Measurements from ENCODE around the gene RASA3.
"Not testable (repeated sequence)": the region's sequence is repeated elsewhere in the genome, so short reads cannot be mapped to it uniquely, and the experiment has no call there.

Gene RASA3, protein sequence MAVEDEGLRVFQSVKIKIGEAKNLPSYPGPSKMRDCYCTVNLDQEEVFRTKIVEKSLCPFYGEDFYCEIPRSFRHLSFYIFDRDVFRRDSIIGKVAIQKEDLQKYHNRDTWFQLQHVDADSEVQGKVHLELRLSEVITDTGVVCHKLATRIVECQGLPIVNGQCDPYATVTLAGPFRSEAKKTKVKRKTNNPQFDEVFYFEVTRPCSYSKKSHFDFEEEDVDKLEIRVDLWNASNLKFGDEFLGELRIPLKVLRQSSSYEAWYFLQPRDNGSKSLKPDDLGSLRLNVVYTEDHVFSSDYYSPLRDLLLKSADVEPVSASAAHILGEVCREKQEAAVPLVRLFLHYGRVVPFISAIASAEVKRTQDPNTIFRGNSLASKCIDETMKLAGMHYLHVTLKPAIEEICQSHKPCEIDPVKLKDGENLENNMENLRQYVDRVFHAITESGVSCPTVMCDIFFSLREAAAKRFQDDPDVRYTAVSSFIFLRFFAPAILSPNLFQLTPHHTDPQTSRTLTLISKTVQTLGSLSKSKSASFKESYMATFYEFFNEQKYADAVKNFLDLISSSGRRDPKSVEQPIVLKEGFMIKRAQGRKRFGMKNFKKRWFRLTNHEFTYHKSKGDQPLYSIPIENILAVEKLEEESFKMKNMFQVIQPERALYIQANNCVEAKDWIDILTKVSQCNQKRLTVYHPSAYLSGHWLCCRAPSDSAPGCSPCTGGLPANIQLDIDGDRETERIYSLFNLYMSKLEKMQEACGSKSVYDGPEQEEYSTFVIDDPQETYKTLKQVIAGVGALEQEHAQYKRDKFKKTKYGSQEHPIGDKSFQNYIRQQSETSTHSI

DNA sequence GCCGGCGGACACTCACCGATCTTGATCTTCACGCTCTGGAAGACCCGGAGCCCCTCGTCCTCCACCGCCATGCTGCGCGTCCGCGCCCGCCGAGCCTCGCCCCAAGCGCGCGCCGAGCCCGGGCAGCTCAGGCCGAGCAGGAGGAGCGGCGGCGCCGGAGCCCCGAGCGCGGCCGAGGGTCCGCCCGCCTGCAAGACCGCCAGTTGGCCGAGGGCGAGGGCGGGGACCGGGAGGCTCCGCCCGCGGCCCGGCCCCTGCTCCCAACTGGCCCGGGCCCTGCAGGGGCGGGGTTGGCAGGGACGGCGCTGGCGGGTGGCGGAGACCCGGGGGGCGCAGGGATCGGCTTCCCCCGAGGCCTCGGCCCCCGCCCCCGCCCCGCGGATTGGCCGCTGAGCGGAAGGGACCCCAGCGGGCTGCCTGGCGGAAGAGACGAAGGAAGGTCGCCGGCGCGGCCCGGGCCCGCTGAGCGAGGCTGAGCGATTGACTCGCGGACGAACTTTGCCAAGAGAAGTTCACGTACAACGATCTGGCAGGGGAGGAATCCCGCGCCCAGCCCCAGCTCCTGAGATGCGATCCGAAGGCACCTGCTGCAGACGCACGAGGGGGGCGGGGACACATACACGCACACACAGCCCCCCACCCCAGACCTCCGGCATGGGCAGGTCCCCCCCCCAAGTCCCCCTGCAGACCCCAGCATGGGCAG, at the start of gene RASA3:
TSS of gene RASA3 (minus strand) at position 205 of the 703 bp plus-strand sequence. CDS start at position 71, 134 bp downstream.
- peak; percentile 58 for DNase-seq (ENCODE audit: low spot score)

DNA sequence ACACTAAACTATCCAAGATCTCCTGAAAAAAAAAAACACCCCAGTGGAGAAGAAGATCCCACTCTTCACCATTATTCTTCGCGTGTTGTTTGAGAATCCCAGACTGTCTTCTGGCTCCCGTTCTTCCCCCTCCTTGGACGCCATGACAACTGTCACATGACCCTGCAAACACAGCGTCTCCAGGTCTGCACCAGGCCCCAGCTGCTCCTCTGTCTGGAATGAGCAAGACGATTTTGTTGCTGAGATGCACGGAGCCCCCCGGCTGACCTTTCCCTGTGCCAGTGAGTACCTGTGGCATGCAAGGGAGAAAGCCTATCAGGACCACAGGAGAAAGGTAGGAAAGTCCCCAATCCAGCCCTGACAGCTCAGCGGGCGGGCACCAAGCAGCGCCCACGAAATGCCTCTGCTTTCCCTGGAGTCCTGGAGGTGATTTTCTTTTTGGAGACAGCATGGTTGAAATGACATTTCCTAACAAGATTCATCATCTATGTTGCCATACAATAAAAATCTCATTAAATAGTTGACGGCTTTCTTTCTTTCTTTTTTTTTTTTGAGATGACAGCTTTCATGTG, 46.8 kb upstream of the RASA3 start, which contains the start of gene CFAP97D2:
TSS of gene CFAP97D2 (plus strand) at position 171 of the 572 bp plus-strand sequence. CDS start at position 245, 74 bp downstream.
- DNase-seq (ENCODE audit: low spot score) = no peak

DNA sequence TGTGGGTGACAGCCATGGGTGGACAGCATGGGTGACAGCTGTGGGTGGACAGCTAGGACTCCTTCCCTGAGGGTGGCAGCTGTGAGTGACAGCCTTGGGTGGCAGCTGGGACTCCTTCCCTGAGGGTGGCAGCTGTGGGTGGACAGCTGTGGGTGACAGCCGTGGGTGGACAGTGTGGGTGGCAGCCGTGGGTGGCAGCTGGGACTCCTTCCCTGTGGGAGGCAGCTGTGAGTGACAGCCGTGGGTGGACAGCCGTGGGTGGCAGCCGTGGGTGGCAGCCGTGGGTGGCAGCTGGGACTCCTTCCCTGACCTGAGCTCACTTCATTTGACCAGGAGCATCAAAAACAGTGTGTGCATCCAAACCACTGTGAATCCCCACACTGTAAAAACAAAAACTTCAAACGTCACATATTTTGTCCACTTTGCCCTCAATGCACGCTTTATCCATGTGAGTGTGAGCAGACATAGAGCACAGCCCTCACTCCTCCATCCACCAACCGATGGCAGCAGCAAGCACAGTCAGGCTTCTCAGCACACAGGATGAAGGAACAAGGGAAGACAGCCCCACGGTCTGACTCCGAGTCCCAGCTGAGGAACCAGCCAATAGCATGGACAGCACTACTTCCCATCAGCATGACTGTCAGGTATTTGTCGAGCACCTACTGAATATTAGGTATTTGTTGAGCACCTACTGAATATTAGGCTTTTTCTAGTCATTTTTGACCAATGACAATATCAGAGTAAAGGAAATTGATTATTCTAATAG, 45.0 kb upstream of the RASA3 start:
- no peak for DNase-seq (ENCODE audit: low spot score)

DNA sequence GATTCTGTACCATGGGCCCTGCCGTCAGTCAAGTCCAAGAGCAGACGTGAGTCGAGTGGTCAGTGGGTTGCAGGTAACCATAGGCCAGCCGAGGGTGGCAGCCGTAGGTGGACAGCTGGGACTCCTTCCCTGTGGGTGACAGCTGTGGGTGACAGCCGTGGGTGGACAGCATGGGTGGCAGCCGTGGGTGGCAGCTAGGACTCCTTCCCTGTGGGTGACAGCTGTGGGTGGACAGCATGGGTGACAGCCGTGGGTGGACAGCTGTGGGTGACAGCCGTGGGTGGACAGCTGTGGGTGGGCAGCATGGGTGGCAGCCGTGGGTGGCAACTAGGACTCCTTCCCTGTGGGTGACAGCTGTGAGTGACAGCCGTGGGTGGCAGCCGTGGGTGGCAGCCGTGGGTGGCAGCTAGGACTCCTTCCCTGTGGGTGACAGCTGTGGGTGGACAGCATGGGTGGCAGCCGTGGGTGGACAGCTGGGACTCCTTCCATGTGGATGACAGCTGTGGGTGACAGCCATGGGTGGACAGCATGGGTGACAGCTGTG, 44.0 kb upstream of the RASA3 start:
- DNase-seq (ENCODE audit: low spot score) = not testable (repeated sequence)

DNA sequence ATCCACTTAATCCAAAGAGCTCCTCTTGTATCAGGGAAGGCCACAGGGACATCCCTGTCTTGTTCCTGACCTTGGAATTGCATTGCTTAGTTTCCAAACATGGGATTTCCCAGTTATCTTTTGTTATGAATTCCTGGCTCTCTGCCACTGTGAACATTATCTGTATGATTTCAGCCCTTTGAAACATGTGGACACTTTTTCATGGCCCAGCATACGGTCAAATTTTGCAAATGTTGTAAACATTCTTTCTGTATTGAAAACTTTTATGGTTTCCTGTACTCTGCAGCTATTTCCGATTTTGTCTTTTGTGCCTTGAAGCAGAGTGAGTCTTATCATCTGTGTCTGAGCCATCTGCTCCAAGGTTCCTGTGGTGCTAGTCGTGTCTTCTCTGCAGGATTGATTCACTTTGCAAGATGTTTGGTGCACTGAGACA, 42.1 kb upstream of the RASA3 start:
- no peak for DNase-seq (ENCODE audit: low spot score)

DNA sequence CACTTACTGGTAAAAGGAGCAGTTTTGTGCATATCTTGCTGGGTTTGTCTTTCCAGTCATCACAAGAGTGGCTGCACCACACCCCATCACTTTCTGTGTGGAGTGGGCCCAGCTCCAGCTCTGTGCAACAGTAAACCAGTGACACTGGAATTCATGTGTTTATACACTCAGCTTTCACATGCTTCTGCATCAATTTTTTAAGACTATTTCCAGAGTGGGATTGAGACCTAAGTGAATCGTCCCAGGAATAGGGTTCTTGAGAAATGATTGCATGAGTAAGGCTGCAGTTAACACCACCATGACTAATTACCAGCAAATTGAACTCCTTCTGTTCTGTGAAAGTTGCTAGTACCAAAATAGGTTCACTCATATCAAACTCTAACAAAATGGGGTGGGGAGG, 41.3 kb upstream of the RASA3 start:
- no peak for DNase-seq (ENCODE audit: low spot score)

DNA sequence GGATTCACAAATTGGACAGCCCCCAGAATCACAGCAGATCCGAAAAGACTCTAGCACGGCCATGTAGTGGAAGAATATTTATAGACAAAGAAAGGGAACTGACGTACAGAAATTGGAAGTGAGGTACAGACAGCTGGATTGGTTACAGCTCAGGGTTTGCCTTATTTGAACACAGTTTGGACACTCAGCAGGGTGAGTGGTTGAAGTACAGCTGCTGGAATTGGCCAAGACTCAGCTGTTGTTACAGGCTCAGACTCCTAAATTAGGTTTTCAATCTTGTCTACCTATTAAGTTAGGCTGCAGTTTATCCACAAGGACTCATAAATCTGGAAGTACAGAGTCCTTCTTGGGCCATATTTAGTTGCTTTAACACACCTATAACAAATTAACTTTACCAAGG, 40.8 kb upstream of the RASA3 start:
- DNase-seq (ENCODE audit: low spot score) = no peak

DNA sequence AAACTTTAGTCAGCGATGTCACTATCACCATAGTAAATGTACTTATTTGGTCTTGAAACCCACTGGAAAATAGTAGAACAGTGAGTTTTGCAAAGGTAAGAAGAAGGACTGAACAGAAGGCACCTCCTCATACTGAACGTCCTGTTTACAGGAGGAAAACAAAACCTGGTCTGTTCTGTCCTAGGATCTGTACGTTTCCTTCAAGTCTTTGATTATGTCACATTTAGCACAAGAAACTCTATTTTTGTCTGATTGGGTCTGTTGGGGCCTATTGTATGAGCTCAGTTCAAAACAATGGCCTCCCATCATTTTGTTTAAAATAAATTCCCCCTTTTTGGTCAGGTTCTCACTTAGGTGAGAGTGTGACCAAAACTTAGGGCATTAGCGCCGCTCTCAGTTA, 35.5 kb upstream of the RASA3 start:
- DNase-seq (ENCODE audit: low spot score) = no peak

DNA sequence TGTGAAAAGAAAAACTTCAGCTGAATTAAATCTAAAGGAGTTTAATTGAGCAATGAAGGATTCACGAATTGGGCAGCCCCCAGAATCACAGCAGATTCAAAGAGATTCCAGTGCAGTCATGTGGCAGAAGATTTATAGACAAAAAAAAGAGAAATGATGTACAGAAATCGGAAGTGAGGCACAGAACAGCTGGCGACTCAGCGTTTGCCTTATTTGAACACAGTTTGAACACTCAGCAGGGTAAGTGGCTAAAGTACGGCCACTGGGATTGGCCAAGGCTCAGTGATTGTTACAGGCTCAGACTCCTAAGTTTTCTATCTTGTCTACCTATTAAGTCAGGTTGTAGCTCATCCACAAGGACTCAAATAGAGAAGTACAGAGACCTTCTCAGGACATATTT, 35.0 kb upstream of the RASA3 start:
- no peak for DNase-seq (ENCODE audit: low spot score)

DNA sequence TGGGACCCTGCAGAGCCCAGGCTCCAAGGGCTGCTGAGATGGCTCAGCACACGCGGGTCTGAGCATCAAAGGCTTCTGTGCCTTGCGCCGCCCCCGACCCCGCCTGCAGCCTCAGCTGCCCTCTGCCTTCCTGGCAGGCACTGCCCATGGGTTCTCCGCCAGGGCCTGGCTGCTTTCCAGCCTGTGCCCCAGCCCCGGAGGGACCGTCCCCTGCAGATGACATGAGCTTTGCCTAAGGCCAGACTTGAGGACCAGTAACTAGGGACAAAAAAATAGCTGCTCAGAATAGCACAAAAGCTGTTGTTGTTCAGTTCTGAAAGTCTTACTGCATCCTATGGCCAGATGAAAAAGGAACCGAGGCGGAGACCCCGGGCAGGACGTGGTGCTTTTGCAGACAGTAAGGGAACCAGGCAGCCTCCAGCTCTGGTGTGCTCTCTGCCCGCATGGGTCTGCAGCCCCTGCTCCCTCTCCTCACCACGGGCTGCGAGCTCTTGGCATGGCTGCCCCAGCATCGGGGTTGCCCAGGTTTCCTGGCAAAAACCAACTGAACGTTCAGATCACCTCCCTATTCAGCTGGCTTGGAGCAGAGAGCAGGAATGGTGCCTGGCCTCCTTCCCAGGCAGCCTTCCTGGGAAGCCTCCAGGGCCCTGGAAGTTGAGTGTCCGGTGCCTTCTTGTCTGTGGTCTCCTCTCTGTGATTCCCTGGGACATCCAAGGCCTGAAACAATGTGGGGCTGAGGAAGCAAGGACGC, 34.1 kb upstream of the RASA3 start:
- DNase-seq (ENCODE audit: low spot score) = no peak

DNA sequence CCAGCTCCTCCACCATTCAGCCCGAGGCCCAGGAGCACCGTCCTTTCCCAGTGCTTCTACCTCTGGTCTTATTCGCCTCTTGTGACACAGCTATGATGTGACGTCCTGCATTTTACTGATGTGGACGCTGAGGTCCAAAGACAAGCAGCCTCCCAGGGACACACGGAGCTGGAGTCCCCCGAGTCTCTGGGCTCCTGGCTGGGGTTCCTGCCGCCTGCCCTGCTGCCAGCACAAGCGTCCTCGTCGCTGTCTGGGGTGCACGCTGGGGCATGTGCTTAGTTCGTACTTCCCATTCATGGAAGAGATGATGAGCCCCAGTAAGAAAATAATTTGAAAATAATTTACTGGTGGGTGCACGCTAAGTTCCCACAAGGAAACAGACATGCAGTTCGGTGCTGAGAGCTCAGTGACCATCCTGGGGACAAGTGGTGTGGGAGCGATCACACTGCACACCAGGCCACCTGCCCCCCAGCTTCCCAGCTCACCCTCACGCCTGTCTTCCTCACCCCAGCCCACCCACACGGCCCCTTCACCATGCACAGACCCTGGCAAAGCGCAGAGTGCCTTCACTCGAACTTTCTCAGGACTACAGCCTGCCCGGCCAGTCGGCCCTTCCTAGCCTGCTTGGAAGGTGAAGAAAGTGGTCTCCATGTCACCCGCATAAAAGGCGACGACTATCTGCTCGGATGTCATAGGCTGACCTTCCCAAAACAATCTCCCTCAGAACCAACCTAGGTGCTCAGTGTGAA, 32.4 kb upstream of the RASA3 start:
- no peak for DNase-seq (ENCODE audit: low spot score)

DNA sequence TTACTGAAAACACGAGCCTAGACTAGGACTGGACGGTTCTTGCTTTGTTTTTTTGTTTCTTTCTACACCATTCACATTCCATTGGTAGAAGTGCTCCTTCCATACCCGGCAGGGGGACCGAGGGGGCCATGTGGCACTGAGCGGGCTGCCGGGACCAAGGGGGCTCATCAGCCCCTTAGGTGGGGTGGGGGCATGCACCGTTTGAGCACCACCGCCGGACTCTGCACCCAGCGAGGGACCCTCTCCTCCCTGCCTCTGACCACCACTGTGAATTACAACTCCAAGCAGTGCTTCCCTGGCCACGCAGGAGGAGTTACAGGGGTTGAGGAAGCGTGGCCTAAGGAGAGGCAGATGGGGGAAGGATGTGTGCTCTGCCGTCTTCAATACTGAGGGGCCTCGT, 31.6 kb upstream of the RASA3 start:
- DNase-seq (ENCODE audit: low spot score) = no peak

DNA sequence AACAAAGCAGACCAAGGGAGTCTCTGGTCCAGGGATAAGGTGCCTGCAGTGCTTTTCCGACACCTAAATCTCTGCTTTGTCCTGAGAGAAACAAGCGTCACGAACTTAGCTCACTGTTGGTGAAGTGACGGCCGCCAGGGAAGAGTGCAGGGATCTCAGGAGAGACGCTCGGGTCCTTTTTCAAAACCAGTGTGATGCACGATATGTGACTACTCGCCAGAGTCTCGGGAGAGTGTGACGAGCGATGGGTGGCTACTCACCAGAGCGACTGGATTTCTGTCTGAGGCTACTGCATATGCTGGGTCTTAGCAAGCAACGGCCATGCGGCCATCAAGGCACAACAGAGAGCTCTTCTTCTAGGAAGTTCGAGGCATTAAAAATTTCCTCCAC, 30.1 kb upstream of the RASA3 start:
- no peak for DNase-seq (ENCODE audit: low spot score)

DNA sequence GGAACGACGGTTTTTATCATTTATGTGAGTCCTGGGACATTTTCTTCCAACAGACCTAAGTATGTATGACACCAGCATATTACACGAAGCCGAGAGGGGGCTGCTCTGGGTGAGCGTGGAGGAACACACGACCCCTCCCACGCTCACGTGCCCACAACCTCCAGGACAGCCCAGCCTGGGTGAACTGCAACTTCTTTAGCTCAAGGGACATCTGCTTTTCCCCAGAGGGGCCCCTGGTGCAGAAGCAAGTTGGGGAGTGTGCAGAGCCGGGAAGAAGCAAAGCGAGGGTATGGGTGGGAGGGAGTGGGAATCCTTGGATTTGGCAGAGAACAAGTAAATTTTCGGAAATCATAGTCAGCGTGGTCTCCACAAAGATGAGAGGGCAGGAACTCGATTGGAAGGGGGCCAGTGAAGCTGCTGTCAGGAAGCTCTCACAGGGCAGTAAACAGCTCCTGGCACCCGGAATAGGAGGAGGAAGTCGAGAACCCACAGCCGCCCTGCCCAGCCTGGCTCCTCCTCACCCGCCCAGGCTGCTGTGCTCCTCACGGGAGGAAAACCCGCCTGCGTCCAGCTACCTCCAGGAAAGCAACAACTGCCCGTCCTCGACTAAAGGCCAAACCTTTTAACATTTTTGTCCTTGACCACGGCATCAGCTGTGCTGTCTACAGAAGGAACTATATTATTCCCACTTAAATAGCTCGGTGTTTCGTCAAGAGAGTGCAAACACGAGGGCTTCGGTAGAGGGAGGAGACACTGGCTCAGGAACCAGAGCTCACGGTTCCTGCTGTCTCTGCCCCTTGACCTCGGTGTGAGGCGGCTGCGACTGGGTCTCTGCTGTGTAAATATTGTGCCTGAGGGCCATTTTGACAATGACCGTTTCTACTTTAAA, 29.5 kb upstream of the RASA3 start:
- peak; percentile 52 for DNase-seq (ENCODE audit: low spot score)

DNA sequence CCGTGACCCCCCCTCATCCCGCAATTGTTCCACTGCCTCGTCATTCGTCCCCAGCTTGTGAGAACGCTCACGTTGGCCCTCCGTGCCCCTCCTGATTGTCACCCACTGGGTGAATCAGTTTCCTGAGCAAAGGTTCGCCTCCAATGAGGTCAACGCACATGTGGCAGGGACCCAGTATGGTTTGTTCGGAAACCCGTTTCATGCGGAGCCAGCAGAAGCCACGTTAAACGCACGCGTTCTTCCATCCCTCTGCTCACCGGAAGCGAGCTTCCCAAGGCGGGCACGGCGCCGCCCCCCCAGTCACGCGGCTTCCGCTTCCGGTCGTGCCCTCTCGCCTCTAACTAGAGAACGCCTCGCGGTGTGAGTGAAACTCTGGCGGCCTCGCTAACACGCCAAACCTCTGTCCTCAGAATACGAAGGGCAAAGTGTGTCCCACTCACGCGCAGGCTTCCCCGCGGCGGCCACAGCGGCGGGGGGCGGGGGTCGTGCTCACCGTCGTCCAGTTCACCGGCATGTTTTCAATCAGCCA, 28.7 kb upstream of the RASA3 start:
- no peak for DNase-seq (ENCODE audit: low spot score)

DNA sequence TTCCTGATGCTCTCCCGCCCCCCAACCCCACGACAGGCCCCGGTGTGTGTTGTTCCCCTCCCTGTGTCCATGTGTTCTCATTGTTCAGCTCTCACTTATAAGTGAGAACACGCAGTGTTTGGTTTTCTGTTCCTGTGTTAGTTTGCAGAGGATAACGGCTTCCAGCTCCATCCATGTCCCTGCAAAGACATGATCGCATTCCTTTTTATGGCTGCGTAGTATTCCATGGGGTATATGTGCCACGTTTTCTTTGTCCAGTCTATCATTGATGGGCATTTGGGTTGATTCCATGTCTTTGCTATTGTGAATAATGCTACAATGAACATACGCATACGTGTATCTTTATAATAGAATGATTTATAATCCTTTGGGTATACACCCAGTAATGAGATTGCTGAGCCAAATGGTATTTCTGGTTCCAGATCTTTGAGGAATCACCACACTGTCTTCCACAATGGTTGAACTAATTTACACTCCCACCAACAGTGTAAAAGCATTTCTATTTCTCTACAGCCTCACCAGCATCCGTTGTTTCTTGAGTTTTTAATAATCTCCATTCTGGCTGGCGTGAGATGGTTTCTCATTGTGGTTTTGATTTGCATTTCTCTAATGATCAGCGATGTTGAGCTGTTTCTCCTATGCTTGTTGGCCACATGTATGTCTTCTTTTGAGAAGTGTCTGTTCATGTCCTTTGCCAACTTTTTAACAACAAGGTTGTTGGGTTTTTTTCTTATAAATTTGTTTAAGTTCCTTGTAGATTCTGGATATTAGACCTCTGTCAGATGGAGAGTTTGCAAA, 26.6 kb upstream of the RASA3 start:
- not testable (repeated sequence) for DNase-seq (ENCODE audit: low spot score)

DNA sequence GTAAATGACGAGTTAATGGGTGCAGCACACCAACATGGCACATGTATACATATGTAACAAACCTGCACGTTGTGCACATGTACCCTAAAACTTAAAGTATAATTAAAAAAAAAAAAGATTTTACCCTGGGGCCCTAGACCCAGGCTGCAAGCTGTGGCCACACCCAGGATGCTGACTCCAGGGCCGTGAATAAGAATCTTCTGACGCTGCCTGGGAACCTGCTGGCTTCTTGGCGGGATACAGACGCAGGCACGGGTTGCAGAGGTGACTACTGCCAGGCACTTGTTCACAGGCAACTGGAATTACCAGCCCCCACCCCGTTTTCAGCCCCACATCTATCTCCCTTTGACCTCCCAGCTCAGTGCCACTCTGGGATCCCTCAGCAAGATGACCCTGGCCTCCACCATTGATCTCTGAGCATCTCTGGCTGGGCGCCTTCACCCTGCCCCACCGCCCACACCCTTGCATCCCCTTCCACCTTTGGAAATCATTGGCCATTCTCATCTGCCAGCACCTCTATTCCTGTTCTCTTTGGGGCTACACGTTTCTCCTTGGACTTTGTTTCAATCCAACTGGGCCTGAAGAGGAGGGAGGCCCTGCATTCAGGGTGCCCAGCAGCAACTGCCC, 25.6 kb upstream of the RASA3 start:
- no peak for DNase-seq (ENCODE audit: low spot score)
